Gastrocnemius medialis (tissue), 4 donors: ENCODE data around the gene B4GALNT2. TPM values are rescaled to one million over a fixed set of nuclear protein-coding genes. Genes with fewer than 3 reads are reported as not detected.
"Not testable (repeated sequence)": the region's sequence is repeated elsewhere in the genome, so short reads cannot be mapped to it uniquely, and the experiment has no call there.

ENCODE experiments used
- ATAC-seq, 2 donors: fragments of 150-250 bp; one replicate each; pipeline ENCODE4 v1.9.1; 2016
- DNase-seq, 2 donors: peaks; one replicate each; pipeline ENCODE4 v3.0.0-alpha.2; 2019
- H3K27ac ChIP-seq, 4 donors: fragments of 200-600 bp; sonication (generic); 1 replicate in 1 of 4; 2 replicates in 3 of 4; pipeline ENCODE4 v1.5.1; 2016 to 2018; ENCODE audit warnings: mild to moderate bottlenecking in 2 of 4, moderate library complexity in 1 of 4
- H3K27me3 ChIP-seq, 3 donors: fragments of 200-600 bp; sonication (generic) in 2 of 3; 1 replicate in 1 of 3; 2 replicates in 2 of 3; pipeline versions ENCODE4 v1.5.1 to v1.6.0; 2016 to 2019; ENCODE audit warnings: mild to moderate bottlenecking in 1 of 3, moderate library complexity in 1 of 3
- H3K36me3 ChIP-seq, 2 donors: fragments of 200-600 bp; sonication (generic) in 1 of 2; one replicate each; pipeline ENCODE4 v1.5.1; 2017 to 2018
- H3K4me1 ChIP-seq, 2 donors: fragments of 200-600 bp; sonication (generic) in 1 of 2; one replicate each; pipeline ENCODE4 v1.5.1; 2016 to 2017; ENCODE audit warnings: mild to moderate bottlenecking in 2 of 2
- H3K4me3 ChIP-seq, 4 donors: fragments of 200-600 bp; sonication (generic) in 3 of 4; 1 replicate in 1 of 4; 2 replicates in 3 of 4; pipeline ENCODE4 v1.5.1; 2016 to 2019; ENCODE audit warnings: mild to moderate bottlenecking in 2 of 4
- H3K9me3 ChIP-seq, 3 donors: fragments of 200-600 bp; sonication (generic) in 2 of 3; 1 replicate in 1 of 3; 2 replicates in 2 of 3; pipeline ENCODE4 v1.5.1; 2016 to 2019
- POLR2A ChIP-seq, 2 donors: fragments of 450-650 bp; IDR thresholded peaks; one replicate each; pipeline ENCODE4 v1.6.1; 2017; ENCODE audit warnings: antibody characterized with exemption in 2 of 2, mild to moderate bottlenecking in 2 of 2, moderate library complexity in 2 of 2
- in situ Hi-C, 4 donors: fragments of 200-750 bp; cut with MboI; loops; one replicate each; pipeline versions ENCODE4 v1.15.0 to v1.8.0; 2017; ENCODE audit warnings: low sequenced_read_pairs in 4 of 4
- intact Hi-C: fragments of 100-400 bp; cut with DNase I; formaldehyde crosslinking; loops from one replicate; pipeline ENCODE4 v1.15.1; 2023; ENCODE audit warnings: low total_unique reads
- total RNA-seq, 4 donors: library from RNA; depleted of rRNA; stranded (reverse); fragments of >200 nt; gene quantifications; one replicate each; pipeline versions ENCODE4 v1.1.0 to v1.2.3, GENCODE V29; 2016
- TF ChIP-seq, protein P1 (sequence below), 5 experiments: fragments of 450-650 bp in 3 of 5; fragments of 200-600 bp in 2 of 5; sonication (generic) in 2 of 5; IDR thresholded peaks in 4 of 5; conservative IDR thresholded peaks in 1 of 5; 1 replicate in 4 of 5; 2 replicates in 1 of 5; pipeline ENCODE4 v1.5.1; 2016 to 2019; ENCODE audit warnings: antibody characterized with exemption in 5 of 5, mild to moderate bottlenecking in 3 of 5, moderate library complexity in 3 of 5

Gene B4GALNT2, protein sequence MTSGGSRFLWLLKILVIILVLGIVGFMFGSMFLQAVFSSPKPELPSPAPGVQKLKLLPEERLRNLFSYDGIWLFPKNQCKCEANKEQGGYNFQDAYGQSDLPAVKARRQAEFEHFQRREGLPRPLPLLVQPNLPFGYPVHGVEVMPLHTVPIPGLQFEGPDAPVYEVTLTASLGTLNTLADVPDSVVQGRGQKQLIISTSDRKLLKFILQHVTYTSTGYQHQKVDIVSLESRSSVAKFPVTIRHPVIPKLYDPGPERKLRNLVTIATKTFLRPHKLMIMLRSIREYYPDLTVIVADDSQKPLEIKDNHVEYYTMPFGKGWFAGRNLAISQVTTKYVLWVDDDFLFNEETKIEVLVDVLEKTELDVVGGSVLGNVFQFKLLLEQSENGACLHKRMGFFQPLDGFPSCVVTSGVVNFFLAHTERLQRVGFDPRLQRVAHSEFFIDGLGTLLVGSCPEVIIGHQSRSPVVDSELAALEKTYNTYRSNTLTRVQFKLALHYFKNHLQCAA
- total RNA-seq, result under 1 TPM in 1 of 4 donors, not detected in 3; 0.22 TPM

DNA sequence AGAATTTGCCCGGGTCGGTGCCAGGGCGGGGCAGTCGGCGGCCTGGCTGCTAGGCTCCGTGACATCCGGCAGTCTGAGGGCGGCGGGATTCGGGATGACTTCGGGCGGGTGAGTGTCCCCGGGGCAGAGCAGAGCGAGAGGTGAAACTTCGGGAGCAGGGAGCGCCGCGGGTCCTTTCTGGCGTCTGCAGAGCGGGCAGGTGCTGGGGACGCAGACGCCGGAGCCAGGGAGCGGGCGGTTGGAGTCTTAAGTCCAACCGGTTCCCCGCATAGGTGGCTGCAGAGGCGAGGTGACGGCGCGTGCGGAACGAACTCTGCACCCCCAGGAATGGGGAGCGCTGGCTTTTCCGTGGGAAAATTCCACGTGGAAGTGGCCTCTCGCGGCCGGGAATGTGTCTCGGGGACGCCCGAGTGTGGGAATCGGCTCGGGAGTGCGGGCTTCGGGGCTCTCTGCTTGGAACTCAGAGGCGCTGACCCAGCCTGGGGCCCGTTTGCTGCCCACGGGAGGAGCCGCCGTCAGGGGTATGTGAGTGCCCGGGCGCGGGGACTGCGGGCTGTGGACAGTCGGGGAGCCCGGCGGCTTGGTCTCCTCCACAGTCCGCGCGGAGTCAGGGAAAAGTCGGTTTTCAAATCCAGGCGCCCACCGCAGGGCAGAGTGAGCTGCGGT is at the start of gene B4GALNT2:
Gene B4GALNT2, plus strand, starts transcription at position 71 of the 666 bp plus-strand sequence. Its CDS starts 24 bp downstream, at position 95.
- H3K27me3 ChIP-seq, result peaks cover 48 to 57% (median 49%) of the 10 kb centered on the region in 3 donors
- TF ChIP-seq, protein P1, sequence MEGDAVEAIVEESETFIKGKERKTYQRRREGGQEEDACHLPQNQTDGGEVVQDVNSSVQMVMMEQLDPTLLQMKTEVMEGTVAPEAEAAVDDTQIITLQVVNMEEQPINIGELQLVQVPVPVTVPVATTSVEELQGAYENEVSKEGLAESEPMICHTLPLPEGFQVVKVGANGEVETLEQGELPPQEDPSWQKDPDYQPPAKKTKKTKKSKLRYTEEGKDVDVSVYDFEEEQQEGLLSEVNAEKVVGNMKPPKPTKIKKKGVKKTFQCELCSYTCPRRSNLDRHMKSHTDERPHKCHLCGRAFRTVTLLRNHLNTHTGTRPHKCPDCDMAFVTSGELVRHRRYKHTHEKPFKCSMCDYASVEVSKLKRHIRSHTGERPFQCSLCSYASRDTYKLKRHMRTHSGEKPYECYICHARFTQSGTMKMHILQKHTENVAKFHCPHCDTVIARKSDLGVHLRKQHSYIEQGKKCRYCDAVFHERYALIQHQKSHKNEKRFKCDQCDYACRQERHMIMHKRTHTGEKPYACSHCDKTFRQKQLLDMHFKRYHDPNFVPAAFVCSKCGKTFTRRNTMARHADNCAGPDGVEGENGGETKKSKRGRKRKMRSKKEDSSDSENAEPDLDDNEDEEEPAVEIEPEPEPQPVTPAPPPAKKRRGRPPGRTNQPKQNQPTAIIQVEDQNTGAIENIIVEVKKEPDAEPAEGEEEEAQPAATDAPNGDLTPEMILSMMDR (IDR thresholded peaks at IDR 0.05 in 4 of 5, conservative IDR thresholded peaks at IDR 0.05 in 1 of 5), result no peak
- no peak for TF ChIP-seq POLR2A (IDR thresholded peaks at IDR 0.05)
- in situ Hi-C loops, result no loop called here
- intact Hi-C loops, result no loop called here
- peaks cover 0 to 8% of the 10 kb centered on the region in 2 donors for H3K4me1 ChIP-seq
- H3K27ac ChIP-seq, result no peak within 1 kb of the TSS
- H3K9me3 ChIP-seq, result no peaks in the 10 kb centered on the region
- no peak for DNase-seq
- ATAC-seq, result no peak
- no peaks in the 10 kb centered on the region for H3K36me3 ChIP-seq
- H3K4me3 ChIP-seq, result peak within 1 kb of the TSS; percentile 7 to 34 (median 30)

DNA sequence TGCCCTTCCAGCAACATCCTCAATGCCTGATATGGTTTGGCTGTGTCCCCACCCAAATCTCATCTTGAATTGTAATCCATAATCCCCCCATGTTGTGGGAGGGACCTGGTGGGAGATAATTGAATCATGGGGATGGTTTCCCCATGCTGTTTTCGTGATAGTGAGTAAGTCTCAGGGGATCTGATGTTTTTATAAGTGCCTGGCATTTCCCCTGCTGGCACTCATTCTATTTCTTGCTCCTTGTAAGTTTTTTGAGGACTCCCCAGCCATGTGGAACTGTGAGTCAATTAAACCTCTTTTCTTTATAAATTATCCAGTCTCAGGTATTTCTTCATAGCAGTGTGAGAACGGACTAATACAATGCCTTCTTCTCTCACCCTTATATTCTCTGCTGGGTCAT is 47.5 kb upstream of the B4GALNT2 start:
- intact Hi-C loops, in situ Hi-C loops, H3K4me1 ChIP-seq, DNase-seq, H3K36me3 ChIP-seq, H3K9me3 ChIP-seq, H3K27ac ChIP-seq, ATAC-seq, H3K4me3 ChIP-seq: not testable (repeated sequence)
- peaks cover 0 to 16% (median 10%) of the 10 kb centered on the region in 3 donors for H3K27me3 ChIP-seq

DNA sequence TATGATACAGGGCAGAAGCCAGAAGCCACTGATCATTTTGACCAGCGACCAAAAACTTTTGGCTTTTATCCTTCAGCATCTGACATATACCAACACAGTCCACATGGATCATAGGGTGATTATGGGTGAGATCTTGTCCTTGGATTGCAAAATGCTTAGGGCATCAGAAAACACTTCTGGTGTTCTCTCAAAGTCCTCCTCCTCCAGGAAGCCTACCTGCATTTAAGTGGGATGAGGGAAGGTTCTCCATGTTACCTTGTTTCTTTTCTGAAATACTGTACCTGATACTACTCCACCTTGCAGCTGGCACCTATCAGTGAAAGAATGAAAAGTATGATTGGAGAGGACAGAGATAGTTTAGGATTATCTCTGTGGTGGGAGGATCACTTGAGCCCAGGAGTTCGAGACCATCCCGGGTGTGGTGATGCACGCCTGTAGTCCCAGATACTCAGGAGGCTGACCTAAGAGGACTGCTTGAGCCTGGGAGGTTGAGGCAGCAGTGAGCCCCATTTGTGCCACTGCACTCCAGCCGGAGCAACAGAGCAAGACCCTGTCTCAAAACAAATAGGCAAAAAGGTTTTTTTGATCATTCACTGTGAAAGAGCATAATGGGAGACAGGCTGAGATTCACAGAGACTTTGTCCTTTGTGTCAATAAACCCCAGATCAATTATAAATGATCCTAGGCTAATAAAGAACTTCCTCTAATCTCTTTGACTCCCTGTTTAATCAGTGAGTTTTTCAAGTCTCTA is 46.8 kb upstream of the B4GALNT2 start:
- no peaks in the 10 kb centered on the region for H3K36me3 ChIP-seq
- H3K9me3 ChIP-seq, result no peaks in the 10 kb centered on the region
- no peak overlapping the region for H3K4me3 ChIP-seq
- H3K27me3 ChIP-seq, result peaks cover 0 to 16% (median 10%) of the 10 kb centered on the region in 3 donors
- intact Hi-C loops, result no loop called here
- no peak for DNase-seq
- no peak for ATAC-seq
- no peak for TF ChIP-seq POLR2A (IDR thresholded peaks at IDR 0.05)
- TF ChIP-seq, protein P1 (IDR thresholded peaks at IDR 0.05 in 4 of 5, conservative IDR thresholded peaks at IDR 0.05 in 1 of 5), result no peak
- in situ Hi-C loops, result no loop called here
- no peak overlapping the region for H3K27ac ChIP-seq
- no peaks in the 10 kb centered on the region for H3K4me1 ChIP-seq

DNA sequence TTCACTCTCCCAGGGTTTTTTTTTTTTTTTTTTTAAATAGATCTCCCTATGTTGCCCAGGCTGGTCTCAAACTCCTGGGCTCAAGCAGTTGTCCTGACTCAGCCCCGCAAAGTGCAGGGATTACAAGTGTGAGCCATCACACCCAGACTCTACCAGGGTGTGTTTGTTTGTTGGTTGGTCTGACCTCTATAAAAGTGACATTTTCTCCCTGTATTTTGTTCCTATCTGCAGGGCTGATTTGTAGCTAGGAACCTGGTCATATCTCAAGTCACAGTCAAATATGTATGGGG is 46.3 kb upstream of the B4GALNT2 start:
- DNase-seq (no peak), ATAC-seq (no peak)
- Histone ChIP-seq H3K4me1 (no peaks in the 10 kb centered on the region), H3K27ac (no peak overlapping the region), H3K27me3 (peaks cover 0 to 16% (median 10%) of the 10 kb centered on the region in 3 donors), H3K36me3 (no peaks in the 10 kb centered on the region), H3K9me3 (no peaks in the 10 kb centered on the region), H3K4me3 (no peak overlapping the region)
- TF ChIP-seq, protein P1 (IDR thresholded peaks at IDR 0.05 in 4 of 5, conservative IDR thresholded peaks at IDR 0.05 in 1 of 5), result no peak
- TF ChIP-seq POLR2A (IDR thresholded peaks at IDR 0.05), result no peak
- in situ Hi-C loops (no loop called here), intact Hi-C loops (no loop called here)

DNA sequence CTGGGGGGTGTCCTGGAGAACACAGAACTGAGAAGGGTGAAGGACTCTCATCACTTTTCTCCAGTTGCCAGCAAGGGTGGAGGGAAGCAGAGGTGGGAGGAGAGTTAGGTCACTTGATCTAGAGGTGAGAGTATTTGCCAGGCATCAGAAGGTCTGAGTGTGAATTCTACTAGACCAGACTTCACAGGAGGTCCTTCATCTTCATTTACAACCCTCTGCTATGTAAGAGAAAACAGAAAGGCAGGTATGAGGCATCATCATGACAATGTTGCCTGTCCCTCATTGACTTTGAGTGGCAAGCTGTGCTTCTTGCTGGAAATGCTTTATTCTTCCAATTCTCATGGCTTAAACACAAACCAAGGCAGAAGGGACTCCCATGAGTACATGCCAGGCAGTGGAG is 45.9 kb upstream of the B4GALNT2 start:
- TF ChIP-seq, protein P1 (IDR thresholded peaks at IDR 0.05 in 4 of 5, conservative IDR thresholded peaks at IDR 0.05 in 1 of 5), result no peak
- TF ChIP-seq POLR2A (IDR thresholded peaks at IDR 0.05), result no peak
- Histone ChIP-seq H3K4me1 (no peaks in the 10 kb centered on the region), H3K4me3 (no peak overlapping the region), H3K27me3 (peaks cover 0 to 16% (median 10%) of the 10 kb centered on the region in 3 donors), H3K36me3 (no peaks in the 10 kb centered on the region), H3K27ac (no peak overlapping the region), H3K9me3 (no peaks in the 10 kb centered on the region)
- intact Hi-C loops, result no loop called here
- DNase-seq, result no peak
- in situ Hi-C loops, result no loop called here
- no peak for ATAC-seq
